ENCODE data around the gene FRY.
A peak's percentile ranks its signal among the peaks of the same experiment; 100 is the strongest.

Gene FRY

DNA sequence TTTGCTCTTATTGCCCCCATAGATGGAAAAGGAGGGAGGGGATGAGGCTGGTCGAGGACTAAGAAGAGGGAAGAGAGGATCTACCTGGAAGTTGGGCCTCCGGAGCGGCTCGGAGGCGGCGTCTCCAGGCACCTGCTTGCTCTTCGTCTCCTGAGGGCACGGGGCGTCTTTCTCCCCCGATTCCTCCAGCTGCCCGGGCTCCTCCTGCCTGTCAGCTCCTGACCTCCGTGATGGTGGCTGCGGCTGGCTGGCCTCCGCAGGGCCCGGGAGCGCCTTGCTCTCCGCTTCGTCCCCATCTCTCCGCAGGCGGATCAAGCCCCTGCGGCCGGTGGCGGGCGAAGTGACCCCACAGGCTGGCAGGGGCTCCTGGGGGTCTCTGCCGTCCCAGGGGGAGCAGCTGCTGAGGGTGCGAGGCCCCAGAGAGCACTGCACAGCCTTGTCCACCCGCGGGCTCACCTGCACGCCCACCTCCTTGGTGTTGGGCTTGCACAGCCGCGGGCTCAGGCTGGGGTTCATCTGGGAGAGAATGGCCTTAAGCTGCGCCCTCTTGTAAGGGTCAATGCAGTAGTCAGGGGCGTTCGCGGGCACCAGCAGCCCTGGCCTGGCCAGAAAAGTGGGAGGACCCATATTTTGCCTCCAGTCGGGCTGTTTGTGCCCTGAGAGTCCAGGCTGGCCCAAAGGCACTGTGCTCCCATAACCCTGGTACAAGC is 279.8 kb downstream of the FRY start:
- Histone ChIP-seq H3K9ac (no peak overlapping the region), H3K4me3 (no peak overlapping the region), H4K20me1 (no peaks in the 10 kb centered on the region), H3K9me3 (peaks cover 5% of the 10 kb centered on the region; the same call in 1 of the 2 replicates), H3K27ac (no peak overlapping the region), H3K27me3 (no peaks in the 10 kb centered on the region), H3K4me1 (peaks cover 30% of the 10 kb centered on the region), H3K4me2 (no peak overlapping the region), H3K36me3 (no peaks in the 10 kb centered on the region)
- TF ChIP-seq Cebpa-rat (IDR thresholded peaks at IDR 0.05) = no peak

GRCh38 chr13:32314271-32315237 is 283.0 kb downstream of the FRY start:
- Histone ChIP-seq H3K27ac (peak overlapping the region; percentile 94), H3K36me3 (peaks cover 9% of the 10 kb centered on the region; the same call in 1 of the 2 replicates), H3K4me3 (peak overlapping the region; percentile 81), H3K4me2 (peak overlapping the region; percentile 91), H3K27me3 (no peaks in the 10 kb centered on the region), H3K4me1 (peaks cover 30% of the 10 kb centered on the region), H3K9ac (peak overlapping the region; percentile 88), H3K9me3 (peaks cover 5% of the 10 kb centered on the region; the same call in 1 of the 2 replicates), H4K20me1 (no peaks in the 10 kb centered on the region)
- no peak for TF ChIP-seq Cebpa-rat (IDR thresholded peaks at IDR 0.05)

DNA sequence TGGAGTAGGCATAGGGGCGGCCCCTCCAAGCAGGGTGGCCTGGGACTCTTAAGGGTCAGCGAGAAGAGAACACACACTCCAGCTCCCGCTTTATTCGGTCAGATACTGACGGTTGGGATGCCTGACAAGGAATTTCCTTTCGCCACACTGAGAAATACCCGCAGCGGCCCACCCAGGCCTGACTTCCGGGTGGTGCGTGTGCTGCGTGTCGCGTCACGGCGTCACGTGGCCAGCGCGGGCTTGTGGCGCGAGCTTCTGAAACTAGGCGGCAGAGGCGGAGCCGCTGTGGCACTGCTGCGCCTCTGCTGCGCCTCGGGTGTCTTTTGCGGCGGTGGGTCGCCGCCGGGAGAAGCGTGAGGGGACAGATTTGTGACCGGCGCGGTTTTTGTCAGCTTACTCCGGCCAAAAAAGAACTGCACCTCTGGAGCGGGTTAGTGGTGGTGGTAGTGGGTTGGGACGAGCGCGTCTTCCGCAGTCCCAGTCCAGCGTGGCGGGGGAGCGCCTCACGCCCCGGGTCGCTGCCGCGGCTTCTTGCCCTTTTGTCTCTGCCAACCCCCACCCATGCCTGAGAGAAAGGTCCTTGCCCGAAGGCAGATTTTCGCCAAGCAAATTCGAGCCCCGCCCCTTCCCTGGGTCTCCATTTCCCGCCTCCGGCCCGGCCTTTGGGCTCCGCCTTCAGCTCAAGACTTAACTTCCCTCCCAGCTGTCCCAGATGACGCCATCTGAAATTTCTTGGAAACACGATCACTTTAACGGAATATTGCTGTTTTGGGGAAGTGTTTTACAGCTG is 283.9 kb downstream of the FRY start, which contains the start of the genes BRCA2 and ZAR1L:
Gene BRCA2 (plus strand): TSS at position 271 of the 790 bp plus-strand sequence. CDS start 953 bp downstream, outside the sequence.
Gene ZAR1L (minus strand): TSS at position 126 of the 790 bp plus-strand sequence. CDS start 3,438 bp downstream, outside the sequence.
- H3K36me3 ChIP-seq = peaks cover 17% of the 10 kb centered on the region
- TF ChIP-seq Cebpa-rat (IDR thresholded peaks at IDR 0.05) = no peak

DNA sequence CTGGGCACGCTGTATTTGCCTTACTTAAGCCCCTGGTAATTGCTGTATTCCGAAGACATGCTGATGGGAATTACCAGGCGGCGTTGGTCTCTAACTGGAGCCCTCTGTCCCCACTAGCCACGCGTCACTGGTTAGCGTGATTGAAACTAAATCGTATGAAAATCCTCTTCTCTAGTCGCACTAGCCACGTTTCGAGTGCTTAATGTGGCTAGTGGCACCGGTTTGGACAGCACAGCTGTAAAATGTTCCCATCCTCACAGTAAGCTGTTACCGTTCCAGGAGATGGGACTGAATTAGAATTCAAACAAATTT is 284.4 kb downstream of the FRY start:
- no peaks in the 10 kb centered on the region for H3K27me3 ChIP-seq
- peaks cover 22% of the 10 kb centered on the region for H3K36me3 ChIP-seq
- peaks cover 21% of the 10 kb centered on the region for H3K4me1 ChIP-seq
- H4K20me1 ChIP-seq = no peaks in the 10 kb centered on the region
- H3K4me3 ChIP-seq = peak overlapping the region; percentile 81
- H3K27ac ChIP-seq = peak overlapping the region; percentile 94
- H3K4me2 ChIP-seq = peak overlapping the region; percentile 91
- H3K9me3 ChIP-seq = peaks cover 5% of the 10 kb centered on the region; the same call in 1 of the 2 replicates
- H3K9ac ChIP-seq = peak overlapping the region; percentile 88
- TF ChIP-seq Cebpa-rat (IDR thresholded peaks at IDR 0.05) = no peak

More for the DNA sequence above, 283.9 kb downstream of the FRY start, which contains the start of the genes BRCA2 and ZAR1L:
- peaks cover 5% of the 10 kb centered on the region; the same call in 1 of the 2 replicates for H3K9me3 ChIP-seq
- no peaks in the 10 kb centered on the region for H4K20me1 ChIP-seq
- H3K4me1 ChIP-seq = peaks cover 22% of the 10 kb centered on the region
- peak within 1 kb of the TSS; percentile 91 for H3K4me2 ChIP-seq
- H3K27ac ChIP-seq = peak within 1 kb of the TSS; percentile 94
- peak within 1 kb of the TSS; percentile 88 for H3K9ac ChIP-seq
- H3K27me3 ChIP-seq = no peaks in the 10 kb centered on the region
- H3K4me3 ChIP-seq = peak within 1 kb of the TSS; percentile 81

DNA sequence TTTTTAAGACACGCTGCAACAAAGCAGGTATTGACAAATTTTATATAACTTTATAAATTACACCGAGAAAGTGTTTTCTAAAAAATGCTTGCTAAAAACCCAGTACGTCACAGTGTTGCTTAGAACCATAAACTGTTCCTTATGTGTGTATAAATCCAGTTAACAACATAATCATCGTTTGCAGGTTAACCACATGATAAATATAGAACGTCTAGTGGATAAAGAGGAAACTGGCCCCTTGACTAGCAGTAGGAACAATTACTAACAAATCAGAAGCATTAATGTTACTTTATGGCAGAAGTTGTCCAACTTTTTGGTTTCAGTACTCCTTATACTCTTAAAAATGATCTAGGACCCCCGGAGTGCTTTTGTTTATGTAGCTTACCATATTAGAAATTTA is 284.9 kb downstream of the FRY start:
- Histone ChIP-seq H3K9ac (peak overlapping the region; percentile 88), H3K36me3 (peaks cover 27% of the 10 kb centered on the region), H3K9me3 (peaks cover 5% of the 10 kb centered on the region; the same call in 1 of the 2 replicates), H4K20me1 (no peaks in the 10 kb centered on the region), H3K4me3 (peak overlapping the region; percentile 81), H3K4me2 (peak overlapping the region; percentile 91), H3K27me3 (no peaks in the 10 kb centered on the region), H3K4me1 (peaks cover 21% of the 10 kb centered on the region), H3K27ac (peak overlapping the region; percentile 94)
- TF ChIP-seq Cebpa-rat (IDR thresholded peaks at IDR 0.05) = no peak

DNA sequence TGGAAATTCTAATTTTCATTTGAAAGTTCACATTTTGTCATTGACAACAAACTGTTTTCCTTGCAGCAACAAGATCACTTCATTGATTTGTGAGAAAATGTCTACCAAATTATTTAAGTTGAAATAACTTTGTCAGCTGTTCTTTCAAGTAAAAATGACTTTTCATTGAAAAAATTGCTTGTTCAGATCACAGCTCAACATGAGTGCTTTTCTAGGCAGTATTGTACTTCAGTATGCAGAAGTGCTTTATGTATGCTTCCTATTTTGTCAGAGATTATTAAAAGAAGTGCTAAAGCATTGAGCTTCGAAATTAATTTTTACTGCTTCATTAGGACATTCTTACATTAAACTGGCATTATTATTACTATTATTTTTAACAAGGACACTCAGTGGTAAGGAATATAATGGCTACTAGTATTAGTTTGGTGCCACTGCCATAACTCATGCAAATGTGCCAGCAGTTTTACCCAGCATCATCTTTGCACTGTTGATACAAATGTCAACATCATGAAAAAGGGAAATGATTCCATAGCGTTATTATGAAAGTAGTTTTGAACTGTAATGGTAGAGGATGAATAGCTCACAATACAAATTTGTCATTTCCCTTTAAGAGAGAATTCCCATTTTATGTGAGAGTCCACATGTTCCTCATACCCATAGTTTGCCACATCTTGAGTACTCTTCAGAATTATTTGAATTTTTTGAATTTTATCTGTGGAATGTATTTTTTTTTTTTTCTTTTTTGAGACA is 286.3 kb downstream of the FRY start:
- Histone ChIP-seq H3K4me1 (peaks cover 21% of the 10 kb centered on the region), H3K4me2 (no peak overlapping the region)
- no peak for TF ChIP-seq Cebpa-rat (IDR thresholded peaks at IDR 0.05)

GRCh38 chr13:32320528-32320927 is 289.0 kb downstream of the FRY start:
- no peak overlapping the region for H3K27ac ChIP-seq
- H3K27me3 ChIP-seq = no peaks in the 10 kb centered on the region
- TF ChIP-seq Cebpa-rat (IDR thresholded peaks at IDR 0.05) = no peak
- H3K4me3 ChIP-seq = no peak overlapping the region
- H3K36me3 ChIP-seq = peaks cover 53% of the 10 kb centered on the region
- no peaks in the 10 kb centered on the region for H4K20me1 ChIP-seq
- peaks cover 8% of the 10 kb centered on the region; the same call in 1 of the 2 replicates for H3K9me3 ChIP-seq
- peaks cover 12% of the 10 kb centered on the region for H3K4me1 ChIP-seq
- H3K4me2 ChIP-seq = no peak overlapping the region
- H3K9ac ChIP-seq = no peak overlapping the region

More for the DNA sequence above, 286.3 kb downstream of the FRY start:
- H3K9ac ChIP-seq = no peak overlapping the region
- peaks cover 13% of the 10 kb centered on the region for H3K9me3 ChIP-seq
- no peak overlapping the region for H3K4me3 ChIP-seq
- no peaks in the 10 kb centered on the region for H4K20me1 ChIP-seq
- H3K27me3 ChIP-seq = no peaks in the 10 kb centered on the region
- peaks cover 41% of the 10 kb centered on the region for H3K36me3 ChIP-seq
- H3K27ac ChIP-seq = no peak overlapping the region

DNA sequence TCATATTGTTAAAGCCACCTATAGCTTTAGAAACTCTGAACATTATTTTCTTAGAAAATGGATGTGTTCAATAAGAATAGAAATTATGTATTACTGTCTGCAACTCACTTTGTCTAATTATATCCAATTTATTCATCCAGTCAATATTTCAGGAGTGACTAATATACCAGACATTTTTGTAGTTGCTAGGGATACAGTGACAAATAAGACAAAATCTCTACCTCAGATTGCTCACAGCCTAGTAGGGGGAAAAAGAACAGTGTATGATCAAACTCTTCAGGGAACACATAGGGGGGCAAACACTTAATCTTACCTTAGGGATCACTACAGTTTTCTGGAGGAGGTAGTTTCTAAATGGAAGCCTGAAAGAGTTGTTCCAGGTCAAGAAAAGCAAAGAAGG is 292.3 kb downstream of the FRY start:
- no peaks in the 10 kb centered on the region for H3K4me1 ChIP-seq
- H4K20me1 ChIP-seq = no peaks in the 10 kb centered on the region
- H3K27ac ChIP-seq = no peak overlapping the region
- no peak overlapping the region for H3K4me3 ChIP-seq
- H3K4me2 ChIP-seq = no peak overlapping the region
- no peaks in the 10 kb centered on the region for H3K27me3 ChIP-seq
- H3K9me3 ChIP-seq = peaks cover 8% of the 10 kb centered on the region; the same call in 1 of the 2 replicates
- H3K36me3 ChIP-seq = peaks cover 63% of the 10 kb centered on the region
- H3K9ac ChIP-seq = no peak overlapping the region
- TF ChIP-seq Cebpa-rat (IDR thresholded peaks at IDR 0.05) = no peak
